ENCODE measurements around the gene EDC3.

EDC3 gene

GRCh38 chr15:74584204-74584603 is 111.6 kb downstream of the EDC3 start:
- no peak for DNase-seq (ENCODE audit: low read depth)
